Activated B cell treated with CpG ODN at 0.5 μM for 24 hours (primary cell): ENCODE results near the gene C5orf22. TPM values are rescaled to one million over a fixed set of nuclear protein-coding genes. Genes with fewer than 3 reads are reported as not detected.
"Not testable (repeated sequence)": the region's sequence is repeated elsewhere in the genome, so short reads cannot be mapped to it uniquely, and the experiment has no call there.

ENCODE experiments used
- ATAC-seq: fragments of 200-7000 bp; cut with Tn5 transposase; one replicate; pipeline ENCODE4 v1.10.0; 2021; ENCODE audit warnings: low read depth, mild to moderate bottlenecking, moderate library complexity
- CTCF ChIA-PET: fragments of 350-600 bp; sonication (Branson Sonifier 250); formaldehyde crosslinking; loops from one replicate; lab custom pipeline; 2021; ENCODE audit warnings: antibody characterized with exemption; lab: Charles Lee
- POLR2A ChIA-PET: fragments of 350-600 bp; sonication (Branson Sonifier 250); formaldehyde crosslinking; loops from one replicate; lab custom pipeline; 2021; ENCODE audit warnings: antibody characterized with exemption; lab: Charles Lee
- DNase-seq: peaks from one replicate; pipeline ENCODE4 v3.0.0; 2022
- H3K27ac Mint-ChIP-seq: one replicate; pipeline ENCODE4 v1.8.0; 2020; ENCODE audit warnings: mixed read lengths
- H3K27me3 Mint-ChIP-seq: one replicate; pipeline ENCODE4 v1.8.0; 2021; ENCODE audit warnings: mixed read lengths
- H3K36me3 Mint-ChIP-seq: one replicate; pipeline ENCODE4 v1.8.0; 2021; ENCODE audit warnings: low read depth, mixed read lengths
- H3K4me1 Mint-ChIP-seq: one replicate; pipeline ENCODE4 v1.8.0; 2021; ENCODE audit warnings: mixed read lengths
- H3K4me3 Mint-ChIP-seq: one replicate; pipeline ENCODE4 v1.8.0; 2020; ENCODE audit warnings: mild to moderate bottlenecking, mixed read lengths
- H3K9me3 Mint-ChIP-seq: one replicate; pipeline ENCODE4 v1.8.0; 2020; ENCODE audit warnings: mixed read lengths
- CTCF ChIP-seq: fragments of 200-600 bp; IDR thresholded peaks from one replicate; pipeline ENCODE4 v1.8.0; 2022; ENCODE audit warnings: antibody characterized with exemption, mild to moderate bottlenecking
- intact Hi-C: fragments of 100-400 bp; cut with micrococcal nuclease; formaldehyde crosslinking; loops from one replicate; pipeline ENCODE4 v1.15.1; 2024
- total RNA-seq: library from RNA; stranded (reverse); gene quantifications from 2 replicates; pipeline ENCODE4 v1.2.3, GENCODE V29; 2022

C5orf22 gene
- total RNA-seq, 1 donor from 2014 or later = 27.0 TPM

GRCh38 chr5:31561946-31562345 is 29.8 kb downstream of the C5orf22 start:
- Mint-ChIP-seq H3K27ac (no peak overlapping the region), H3K36me3 (peaks cover 8% of the 10 kb centered on the region), H3K4me3 (no peak overlapping the region), H3K9me3 (peaks cover 13% of the 10 kb centered on the region), H3K27me3 (no peaks in the 10 kb centered on the region), H3K4me1 (no peaks in the 10 kb centered on the region)
- DNase-seq (no peak), ATAC-seq (no peak)
- intact Hi-C loops = no loop called here
- TF ChIP-seq CTCF = no peak
- ChIA-PET POLR2A (no interaction called here), CTCF (no interaction called here)

GRCh38 chr5:31563216-31563615 is 31.1 kb downstream of the C5orf22 start:
- intact Hi-C loops = no loop called here
- Mint-ChIP-seq H3K36me3 (peaks cover under 1% of the 10 kb centered on the region), H3K9me3 (peaks cover 13% of the 10 kb centered on the region), H3K27me3 (no peaks in the 10 kb centered on the region), H3K4me3 (no peak overlapping the region), H3K27ac (no peak overlapping the region), H3K4me1 (no peaks in the 10 kb centered on the region)
- POLR2A ChIA-PET = no interaction called here
- ATAC-seq = no peak
- DNase-seq = no peak
- TF ChIP-seq CTCF = no peak
- CTCF ChIA-PET = no interaction called here

GRCh38 chr5:31566362-31566761 is 34.3 kb downstream of the C5orf22 start:
- H3K27me3 Mint-ChIP-seq, H3K36me3 Mint-ChIP-seq, DNase-seq, POLR2A ChIA-PET, ATAC-seq, H3K27ac Mint-ChIP-seq, H3K4me1 Mint-ChIP-seq, intact Hi-C loops, CTCF ChIA-PET, H3K4me3 Mint-ChIP-seq: not testable (repeated sequence)
- peaks cover 13% of the 10 kb centered on the region for H3K9me3 Mint-ChIP-seq

- CTCF ChIA-PET = no interaction called here
- H3K4me3 Mint-ChIP-seq = no peak overlapping the region
Measured at GRCh38 chr5:31568302-31568835, 36.3 kb downstream of the C5orf22 start.

GRCh38 chr5:31569068-31569467 is 37.0 kb downstream of the C5orf22 start:
- Mint-ChIP-seq H3K27me3 (peaks cover 10% of the 10 kb centered on the region), H3K4me1 (peaks cover 6% of the 10 kb centered on the region), H3K9me3 (peaks cover 12% of the 10 kb centered on the region), H3K4me3 (no peak overlapping the region), H3K27ac (no peak overlapping the region), H3K36me3 (no peaks in the 10 kb centered on the region)
- DNase-seq = no peak
- ChIA-PET POLR2A (no interaction called here), CTCF (no interaction called here)
- intact Hi-C loops = no loop called here
- no peak for TF ChIP-seq CTCF
- ATAC-seq = no peak

More at GRCh38 chr5:31568302-31568835, 36.3 kb downstream of the C5orf22 start:
- ATAC-seq = no peak
- no peaks in the 10 kb centered on the region for H3K36me3 Mint-ChIP-seq
- intact Hi-C loops = no loop called here
- peaks cover 13% of the 10 kb centered on the region for H3K9me3 Mint-ChIP-seq
- H3K4me1 Mint-ChIP-seq = peaks cover under 1% of the 10 kb centered on the region
- H3K27ac Mint-ChIP-seq = no peak overlapping the region
- no peak for TF ChIP-seq CTCF
- peaks cover 7% of the 10 kb centered on the region for H3K27me3 Mint-ChIP-seq
- POLR2A ChIA-PET = no interaction called here
- DNase-seq = no peak
